ENCODE results near the gene THSD4.

- no peak for TF ChIP-seq SMC3 (IDR thresholded peaks at IDR 0.05; ENCODE audit: low read depth, low read length)
- no peak for TF ChIP-seq CTCF (conservative IDR thresholded peaks at IDR 0.05; ENCODE audit: low read depth, low read length)
- no peak for TF ChIP-seq FOS (IDR thresholded peaks at IDR 0.05; ENCODE audit: low read depth, low read length)
- TF ChIP-seq RCOR1 (IDR thresholded peaks at IDR 0.05; ENCODE audit: insufficient replicate concordance, low read length): no peak
- no peak for TF ChIP-seq POLR2A (IDR thresholded peaks at IDR 0.05; ENCODE audit: low read depth, low read length)
- TF ChIP-seq MXI1 (IDR thresholded peaks at IDR 0.05; ENCODE audit: borderline replicate concordance, low read depth, low read length): no peak
- TF ChIP-seq USF2 (IDR thresholded peaks at IDR 0.05; ENCODE audit: low read depth, low read length): no peak
- TF ChIP-seq BHLHE40 (IDR thresholded peaks at IDR 0.05; ENCODE audit: low read depth, low read length): no peak
- TF ChIP-seq RFX5 (IDR thresholded peaks at IDR 0.05; ENCODE audit: low read depth, low read length): no peak
- TF ChIP-seq CEBPB (IDR thresholded peaks at IDR 0.05; ENCODE audit: low read depth, low read length): no peak
- no peak for TF ChIP-seq ELK1 (IDR thresholded peaks at IDR 0.05; ENCODE audit: borderline replicate concordance, low read depth, low read length)
Measured at GRCh38 chr15:71336671-71337070, 221.4 kb downstream of the THSD4 start.

All from IMR-90 (cell line).